Progenitor cell of endocrine pancreas (in vitro differentiated cells): ENCODE measurements around the gene FBXL19. TPM values are rescaled to one million over a fixed set of nuclear protein-coding genes. Genes with fewer than 3 reads are reported as not detected.

Experiments used
- DNase-seq: peaks from one replicate; pipeline ENCODE4 v3.0.0; 2021; ENCODE audit warnings: low spot score; ENCODE audit not compliant: unreplicated experiment
- H3K27ac Mint-ChIP-seq: 2 replicates; pipeline ENCODE4 v1.8.0; 2021; ENCODE audit warnings: mild to moderate bottlenecking, moderate library complexity, mixed read lengths
- H3K27me3 Mint-ChIP-seq: 2 replicates; pipeline ENCODE4 v1.8.0; 2021; ENCODE audit warnings: mixed read lengths
- H3K36me3 Mint-ChIP-seq: 2 replicates; pipeline ENCODE4 v1.8.0; 2022; ENCODE audit warnings: mixed read lengths; ENCODE audit not compliant: insufficient read depth
- H3K4me1 Mint-ChIP-seq: 2 replicates; pipeline ENCODE4 v1.8.0; 2021; ENCODE audit warnings: low read depth, mixed read lengths
- H3K4me3 Mint-ChIP-seq: 2 replicates; pipeline ENCODE4 v1.8.0; 2021; ENCODE audit warnings: low read depth, mild to moderate bottlenecking, moderate library complexity, mixed read lengths
- H3K9me3 Mint-ChIP-seq: 2 replicates; pipeline ENCODE4 v1.8.0; 2021; ENCODE audit warnings: low read depth, mixed read lengths
- total RNA-seq: library from RNA; stranded (reverse); gene quantifications from 2 replicates; pipeline ENCODE4 v1.2.1, GENCODE V29; 2021
- TF ChIP-seq, protein P1 (sequence below): fragments of 200-600 bp; sonication (generic); IDR thresholded peaks from one replicate; pipeline ENCODE4 v1.5.0; 2021; ENCODE audit warnings: antibody characterized with exemption, mild to moderate bottlenecking; ENCODE audit not compliant: unreplicated experiment

FBXL19 gene
- total RNA-seq, 1 donor from 2014 or later, result 65.6 TPM

GRCh38 chr16:30949650-30950515 lies 26.5 kb downstream of the FBXL19 start:
- Mint-ChIP-seq H3K27me3 (no peaks in the 10 kb centered on the region), H3K36me3 (peaks cover 5% of the 10 kb centered on the region), H3K4me3 (peak overlapping the region; percentile 78), H3K9me3 (no peaks in the 10 kb centered on the region), H3K27ac (peak overlapping the region; percentile 83), H3K4me1 (peaks cover 16% of the 10 kb centered on the region)
- no peak for DNase-seq
- TF ChIP-seq, protein P1, sequence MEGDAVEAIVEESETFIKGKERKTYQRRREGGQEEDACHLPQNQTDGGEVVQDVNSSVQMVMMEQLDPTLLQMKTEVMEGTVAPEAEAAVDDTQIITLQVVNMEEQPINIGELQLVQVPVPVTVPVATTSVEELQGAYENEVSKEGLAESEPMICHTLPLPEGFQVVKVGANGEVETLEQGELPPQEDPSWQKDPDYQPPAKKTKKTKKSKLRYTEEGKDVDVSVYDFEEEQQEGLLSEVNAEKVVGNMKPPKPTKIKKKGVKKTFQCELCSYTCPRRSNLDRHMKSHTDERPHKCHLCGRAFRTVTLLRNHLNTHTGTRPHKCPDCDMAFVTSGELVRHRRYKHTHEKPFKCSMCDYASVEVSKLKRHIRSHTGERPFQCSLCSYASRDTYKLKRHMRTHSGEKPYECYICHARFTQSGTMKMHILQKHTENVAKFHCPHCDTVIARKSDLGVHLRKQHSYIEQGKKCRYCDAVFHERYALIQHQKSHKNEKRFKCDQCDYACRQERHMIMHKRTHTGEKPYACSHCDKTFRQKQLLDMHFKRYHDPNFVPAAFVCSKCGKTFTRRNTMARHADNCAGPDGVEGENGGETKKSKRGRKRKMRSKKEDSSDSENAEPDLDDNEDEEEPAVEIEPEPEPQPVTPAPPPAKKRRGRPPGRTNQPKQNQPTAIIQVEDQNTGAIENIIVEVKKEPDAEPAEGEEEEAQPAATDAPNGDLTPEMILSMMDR, result no peak

DNA sequence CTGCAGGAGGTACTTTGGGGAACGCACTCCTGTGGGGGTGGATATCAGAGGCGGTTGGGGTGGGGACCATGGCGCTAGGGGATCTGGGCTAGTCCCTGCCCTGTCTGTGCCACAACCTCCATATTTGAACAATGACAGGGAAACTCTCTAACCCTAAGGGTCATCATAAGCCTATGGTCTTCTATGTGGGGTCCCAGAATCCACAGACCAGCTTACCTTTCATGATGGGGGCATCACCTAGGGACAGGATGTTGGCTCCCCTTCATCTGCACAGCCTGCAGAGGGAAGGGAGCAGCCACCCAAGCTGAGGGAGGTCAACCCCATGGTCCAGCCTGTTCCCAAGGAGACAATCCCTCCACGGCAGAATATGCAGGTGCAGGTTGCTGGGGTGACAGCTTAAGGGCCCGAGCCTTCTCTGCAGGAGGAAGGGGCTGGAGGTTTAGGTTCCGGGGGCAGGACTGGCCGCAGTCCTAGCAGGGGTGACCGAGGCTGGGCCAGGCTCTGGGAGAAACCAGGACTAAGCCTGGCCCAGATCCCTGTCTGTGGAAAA lies 27.2 kb downstream of the FBXL19 start:
- Mint-ChIP-seq H3K36me3 (peaks cover 3% of the 10 kb centered on the region), H3K27me3 (no peaks in the 10 kb centered on the region), H3K9me3 (no peaks in the 10 kb centered on the region), H3K4me3 (peak overlapping the region; percentile 78), H3K27ac (peak overlapping the region; percentile 78), H3K4me1 (peaks cover 16% of the 10 kb centered on the region)
- DNase-seq, result no peak
- TF ChIP-seq, protein P1, result no peak

DNA sequence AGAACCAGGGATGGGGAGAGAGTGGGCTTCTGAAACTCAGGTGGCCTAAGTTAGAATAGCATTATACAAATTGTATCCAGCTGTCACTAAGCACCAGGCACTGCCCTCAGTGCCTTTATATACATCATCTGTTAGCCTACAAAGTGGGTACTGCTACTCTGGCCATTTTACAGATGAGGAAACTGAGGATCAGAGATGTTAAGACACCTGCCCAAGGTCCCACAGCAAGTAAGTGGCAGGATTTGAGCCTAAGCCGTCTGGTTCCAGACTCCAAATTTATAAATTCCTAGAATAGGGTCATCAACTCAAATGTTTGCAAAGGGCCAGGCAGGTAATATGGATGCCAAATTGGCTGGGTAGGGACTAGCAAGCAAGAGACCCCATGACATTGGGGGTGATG lies 27.8 kb downstream of the FBXL19 start:
- no peak overlapping the region for H3K27ac Mint-ChIP-seq
- TF ChIP-seq, protein P1, result no peak
- no peak for DNase-seq
- H3K4me1 Mint-ChIP-seq, result peaks cover 16% of the 10 kb centered on the region
- peaks cover 2% of the 10 kb centered on the region for H3K36me3 Mint-ChIP-seq
- no peaks in the 10 kb centered on the region for H3K27me3 Mint-ChIP-seq
- no peaks in the 10 kb centered on the region for H3K9me3 Mint-ChIP-seq
- no peak overlapping the region for H3K4me3 Mint-ChIP-seq

GRCh38 chr16:30951750-30952149 lies 28.4 kb downstream of the FBXL19 start:
- Mint-ChIP-seq H3K36me3 (no peaks in the 10 kb centered on the region), H3K9me3 (no peaks in the 10 kb centered on the region), H3K4me1 (peaks cover 15% of the 10 kb centered on the region), H3K4me3 (no peak overlapping the region), H3K27ac (no peak overlapping the region), H3K27me3 (no peaks in the 10 kb centered on the region)
- no peak for DNase-seq
- TF ChIP-seq, protein P1, result no peak

DNA sequence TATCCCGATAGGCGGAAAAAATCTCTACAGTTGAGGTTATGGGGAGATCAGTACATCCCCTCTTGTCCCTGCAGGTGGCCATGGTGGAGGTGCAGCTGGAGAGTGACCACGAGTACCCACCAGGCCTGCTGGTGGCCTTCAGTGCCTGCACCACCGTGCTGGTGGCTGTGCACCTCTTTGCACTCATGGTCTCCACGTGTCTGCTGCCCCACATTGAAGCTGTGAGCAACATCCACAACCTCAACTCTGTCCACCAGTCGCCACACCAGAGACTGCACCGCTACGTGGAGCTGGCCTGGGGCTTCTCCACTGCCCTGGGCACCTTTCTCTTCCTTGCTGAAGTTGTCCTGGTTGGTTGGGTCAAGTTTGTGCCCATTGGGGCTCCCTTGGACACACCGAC lies 29.7 kb downstream of the FBXL19 start:
- Mint-ChIP-seq H3K36me3 (no peaks in the 10 kb centered on the region), H3K27ac (no peak overlapping the region)
- DNase-seq, result no peak

More for the DNA sequence above, 29.7 kb downstream of the FBXL19 start:
- Mint-ChIP-seq H3K27me3 (no peaks in the 10 kb centered on the region), H3K9me3 (no peaks in the 10 kb centered on the region), H3K4me1 (peaks cover 12% of the 10 kb centered on the region), H3K4me3 (no peak overlapping the region)
- TF ChIP-seq, protein P1, result no peak
